Mesenteric fat pad (tissue), 1 donor: Measurements from ENCODE around the gene ANGEL1. TPM values are rescaled to one million over a fixed set of nuclear protein-coding genes. Genes with fewer than 3 reads are reported as not detected.

ENCODE experiments used
- DNase-seq: peaks from one replicate; pipeline ENCODE4 v3.0.0-alpha.2; 2020; ENCODE audit warnings: low spot score
- total RNA-seq: library from RNA; stranded (reverse); fragmentation: NEBNext Ultra II Directional; extraction: Animal tissue kit (Norgen Biotek cat#: 25700); gene quantifications from one replicate; pipeline ENCODE4 v1.2.1, GENCODE V29; 2021
- donor health status: DM: yes; HTN: yes; CAD: no.

ANGEL1 gene
- total RNA-seq, 1 donor from 2014 or later, result 21.9 TPM

DNA sequence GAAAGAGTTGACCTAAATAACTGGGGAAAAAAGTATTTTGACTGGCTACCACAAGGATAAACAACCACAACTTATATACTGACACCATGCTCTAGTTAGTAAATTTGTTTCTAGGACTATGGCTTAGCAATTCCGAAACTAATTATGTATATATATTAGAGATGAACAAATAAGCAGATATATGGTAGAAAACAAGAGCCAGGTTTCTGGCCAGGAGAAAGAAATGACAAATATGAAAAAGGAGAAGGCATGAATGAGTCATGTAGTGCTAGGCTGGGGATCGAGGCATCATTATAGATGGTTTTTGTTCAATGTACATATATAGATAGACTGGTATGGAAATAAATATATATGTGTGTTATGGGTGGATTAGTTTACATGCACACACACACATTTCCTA is 8.0 kb upstream of the ANGEL1 start:
- DNase-seq, result no peak

- no peak for DNase-seq
Measured at GRCh38 chr14:76814726-76815645, 2.3 kb upstream of the ANGEL1 start.

DNA sequence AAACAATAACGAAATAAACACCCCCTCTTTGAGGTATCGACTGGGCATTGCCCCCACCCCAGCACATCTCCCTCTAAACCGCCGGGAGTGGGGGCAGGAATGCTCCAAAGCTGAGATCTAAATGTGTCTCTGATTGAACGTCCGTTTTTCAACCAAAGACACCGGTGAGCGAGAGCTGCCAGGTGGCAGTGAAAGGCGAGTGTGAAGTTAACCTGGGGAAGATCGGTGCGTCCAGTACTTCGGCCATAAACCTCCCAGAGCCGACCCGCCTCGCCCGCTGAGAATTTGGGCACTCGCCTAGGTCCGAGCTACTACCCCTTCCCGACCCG is 625 bp downstream of the ANGEL1 start:
- DNase-seq, result no peak

DNA sequence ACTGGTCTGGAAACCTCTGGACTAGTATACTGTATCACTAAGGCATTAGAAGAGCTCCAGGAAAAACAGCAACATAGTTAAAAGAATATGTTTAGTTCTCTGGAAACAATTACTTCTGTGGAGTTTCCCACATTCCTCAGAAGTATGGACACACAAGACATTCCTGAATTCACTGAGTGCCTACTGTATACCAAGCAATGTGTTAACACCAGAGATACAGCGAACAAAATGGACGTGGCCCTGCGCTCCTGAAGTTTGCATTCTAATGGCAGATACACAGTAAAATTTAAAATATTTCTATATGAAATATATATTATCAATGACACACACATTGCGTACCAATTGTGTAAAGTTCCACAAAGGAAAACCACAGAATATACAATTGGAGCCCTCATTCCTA is 1.1 kb downstream of the ANGEL1 start:
- no peak for DNase-seq

DNA sequence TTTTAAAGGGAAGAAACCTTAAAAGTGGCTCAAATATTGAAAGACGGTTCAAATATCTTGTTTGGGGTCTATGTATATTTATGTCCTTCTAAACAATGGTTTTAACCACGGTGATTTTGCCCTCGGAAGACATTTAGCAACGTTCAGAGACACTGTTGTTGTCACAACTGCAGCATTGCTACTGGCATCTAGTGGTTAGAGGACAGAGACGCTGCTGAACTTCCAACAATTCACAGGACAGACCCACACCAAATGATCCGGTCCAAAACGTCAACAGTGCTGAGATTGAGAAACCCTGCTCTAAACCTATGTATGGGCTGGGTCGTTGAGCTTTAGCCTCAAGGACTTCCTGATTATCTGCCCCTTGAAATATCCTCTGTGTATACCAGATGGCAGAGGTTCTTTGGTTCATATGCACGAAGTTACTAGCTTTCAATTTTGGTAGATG is 1.7 kb downstream of the ANGEL1 start:
- no peak for DNase-seq

GRCh38 chr14:76810525-76810924 is 2.2 kb downstream of the ANGEL1 start:
- no peak for DNase-seq

DNA sequence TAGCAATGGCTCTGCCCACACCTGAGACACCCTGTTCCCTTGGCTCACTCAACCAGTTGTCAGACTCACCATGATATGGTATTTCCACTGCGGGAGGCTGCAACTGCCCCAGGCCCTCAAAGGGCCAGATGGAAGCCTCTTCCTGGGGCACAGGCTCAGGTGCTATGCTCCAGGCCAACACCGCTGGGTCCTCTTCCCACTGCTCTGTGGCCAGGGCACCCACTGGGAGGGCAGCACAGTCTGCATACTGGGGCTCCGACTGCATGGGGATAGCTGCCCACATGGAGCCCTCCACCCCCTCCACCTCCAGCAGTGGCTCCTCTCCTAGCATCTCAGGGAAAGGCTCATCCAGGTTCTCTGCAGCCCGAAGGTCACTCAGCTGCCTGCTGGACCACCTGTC is 3.7 kb downstream of the ANGEL1 start:
- DNase-seq, result no peak

GRCh38 chr14:76808011-76808410 is 4.7 kb downstream of the ANGEL1 start:
- no peak for DNase-seq

DNA sequence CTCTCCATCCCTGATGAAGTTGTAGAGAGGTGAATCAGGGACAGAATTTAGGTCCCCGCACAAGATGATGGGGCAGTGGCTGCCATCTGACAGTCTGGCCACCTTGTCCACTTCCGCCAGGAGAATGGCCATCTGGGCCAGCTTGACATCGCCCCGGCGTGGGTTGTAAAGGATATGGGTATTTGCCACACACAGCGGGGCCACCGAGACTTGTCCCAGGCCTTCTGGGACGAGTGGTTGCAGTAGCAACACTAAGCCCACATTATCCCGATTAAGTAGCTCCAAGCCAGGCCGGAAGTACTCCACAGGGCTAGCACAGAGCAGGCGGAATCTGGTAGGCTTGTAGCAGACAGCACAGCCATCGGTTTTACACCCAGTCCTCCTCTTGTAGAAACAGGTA is 6.2 kb downstream of the ANGEL1 start:
- DNase-seq, result no peak

- DNase-seq, result no peak
Measured at GRCh38 chr14:76793956-76794355, 18.7 kb downstream of the ANGEL1 start.

DNA sequence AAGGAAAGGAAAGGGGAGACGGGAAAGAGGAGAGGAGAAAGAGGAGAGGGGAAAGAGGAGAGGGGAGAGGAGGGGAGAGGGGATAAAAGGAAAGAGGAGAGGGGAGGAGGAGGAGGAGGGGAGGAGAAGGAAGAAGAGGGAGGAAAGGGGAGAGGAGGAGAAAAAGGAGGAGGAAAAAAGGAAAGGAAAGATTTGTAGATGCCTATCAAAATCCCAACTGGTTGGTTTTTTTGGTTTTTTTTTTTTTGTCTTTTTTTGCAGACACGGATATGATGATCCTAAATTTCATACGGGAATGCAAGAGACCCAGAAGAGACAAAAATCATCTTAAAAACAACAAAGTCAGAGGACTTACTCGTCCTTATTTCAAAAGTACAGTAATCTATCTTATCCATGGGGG is 19.4 kb downstream of the ANGEL1 start:
- DNase-seq, result no peak

DNA sequence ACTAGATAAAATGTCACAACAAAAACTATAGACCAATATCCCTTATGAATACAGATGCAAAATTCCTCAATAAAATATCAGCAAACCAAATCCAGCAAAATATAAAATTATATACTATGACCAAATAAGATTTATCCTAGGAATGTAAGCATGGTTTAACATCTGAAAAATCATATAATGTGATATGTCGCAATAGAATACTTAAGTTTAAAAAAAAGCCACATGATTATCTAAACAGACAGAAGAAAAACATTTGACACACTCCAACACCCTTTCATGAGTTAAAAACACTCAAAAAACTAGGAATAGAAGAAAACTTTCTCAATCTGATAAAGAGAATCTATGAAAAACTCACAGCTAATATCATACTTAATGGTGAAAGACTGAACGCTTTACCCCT is 20.3 kb downstream of the ANGEL1 start:
- no peak for DNase-seq

DNA sequence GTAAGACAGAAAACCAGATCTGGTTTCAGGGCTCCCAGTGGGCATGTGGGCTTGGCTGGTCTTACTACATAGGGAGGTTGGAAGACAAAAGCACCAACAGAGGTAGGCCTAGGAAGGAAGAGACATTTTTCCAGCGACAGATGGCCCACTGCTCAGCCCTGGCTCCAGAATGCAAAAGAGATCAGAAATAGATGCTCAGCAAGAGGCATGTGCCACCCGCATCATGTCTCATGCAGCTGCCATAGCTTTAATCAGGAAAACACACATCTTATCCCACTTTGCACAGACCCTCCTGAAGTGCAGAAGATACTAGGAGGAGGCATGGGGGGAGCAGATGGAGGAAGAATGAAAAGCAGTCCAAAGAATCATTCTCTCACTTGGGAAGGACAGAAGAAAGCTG is 26.1 kb downstream of the ANGEL1 start:
- DNase-seq, result no peak

DNA sequence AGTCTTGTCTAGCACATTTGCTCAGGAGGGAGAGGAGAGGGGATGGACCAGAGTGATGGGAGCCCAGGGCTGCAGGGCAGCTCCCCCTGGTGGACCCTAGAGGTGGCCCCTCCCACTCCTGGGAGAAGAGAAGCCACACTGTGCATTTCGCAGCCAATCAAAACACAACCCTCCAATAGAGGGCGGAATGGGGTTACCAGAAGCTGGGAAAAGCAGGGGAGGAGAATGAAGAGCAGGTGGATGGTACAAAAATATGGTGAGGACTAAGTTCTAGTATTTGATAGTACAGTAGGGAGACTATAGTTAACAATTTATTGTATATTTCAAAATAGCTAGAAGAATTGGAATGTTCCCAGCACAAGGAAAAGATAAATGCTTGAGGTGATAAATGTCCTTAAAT is 27.8 kb downstream of the ANGEL1 start:
- DNase-seq, result no peak

DNA sequence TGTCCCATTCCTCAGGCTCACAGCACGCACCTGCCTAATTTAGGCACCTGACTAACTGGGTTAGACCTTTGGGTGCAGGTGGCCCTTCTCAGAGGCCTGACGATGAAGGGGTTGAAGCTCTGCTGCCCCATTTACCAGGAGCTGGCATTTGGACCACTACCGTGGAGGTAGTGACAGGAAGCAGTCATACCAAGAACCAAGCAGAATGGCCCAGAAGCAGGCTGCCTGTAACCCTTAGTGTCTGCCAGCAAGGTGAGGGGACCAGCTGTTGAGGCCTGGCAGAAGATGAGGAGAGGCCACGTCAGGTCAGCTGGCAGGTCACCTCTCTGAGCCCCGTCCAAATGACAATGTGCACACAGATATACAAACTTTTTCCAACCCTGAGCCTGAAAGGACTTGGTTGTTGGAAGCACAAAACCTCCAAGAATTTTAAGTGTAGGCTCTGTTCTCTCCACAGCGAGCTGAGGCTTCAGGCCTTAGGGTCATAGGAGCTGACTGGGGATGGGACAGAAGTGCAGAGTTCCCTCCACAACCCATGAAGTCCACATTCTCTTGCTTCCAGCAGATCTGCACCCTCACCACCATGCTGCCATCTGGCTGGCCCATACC is 28.3 kb downstream of the ANGEL1 start:
- no peak for DNase-seq

GRCh38 chr14:76782885-76783566 is 29.7 kb downstream of the ANGEL1 start:
- DNase-seq, result no peak

GRCh38 chr14:76782115-76782884 is 30.4 kb downstream of the ANGEL1 start:
- DNase-seq, result no peak

- no peak for DNase-seq
Measured at GRCh38 chr14:76781648-76782051, 31.0 kb downstream of the ANGEL1 start.

DNA sequence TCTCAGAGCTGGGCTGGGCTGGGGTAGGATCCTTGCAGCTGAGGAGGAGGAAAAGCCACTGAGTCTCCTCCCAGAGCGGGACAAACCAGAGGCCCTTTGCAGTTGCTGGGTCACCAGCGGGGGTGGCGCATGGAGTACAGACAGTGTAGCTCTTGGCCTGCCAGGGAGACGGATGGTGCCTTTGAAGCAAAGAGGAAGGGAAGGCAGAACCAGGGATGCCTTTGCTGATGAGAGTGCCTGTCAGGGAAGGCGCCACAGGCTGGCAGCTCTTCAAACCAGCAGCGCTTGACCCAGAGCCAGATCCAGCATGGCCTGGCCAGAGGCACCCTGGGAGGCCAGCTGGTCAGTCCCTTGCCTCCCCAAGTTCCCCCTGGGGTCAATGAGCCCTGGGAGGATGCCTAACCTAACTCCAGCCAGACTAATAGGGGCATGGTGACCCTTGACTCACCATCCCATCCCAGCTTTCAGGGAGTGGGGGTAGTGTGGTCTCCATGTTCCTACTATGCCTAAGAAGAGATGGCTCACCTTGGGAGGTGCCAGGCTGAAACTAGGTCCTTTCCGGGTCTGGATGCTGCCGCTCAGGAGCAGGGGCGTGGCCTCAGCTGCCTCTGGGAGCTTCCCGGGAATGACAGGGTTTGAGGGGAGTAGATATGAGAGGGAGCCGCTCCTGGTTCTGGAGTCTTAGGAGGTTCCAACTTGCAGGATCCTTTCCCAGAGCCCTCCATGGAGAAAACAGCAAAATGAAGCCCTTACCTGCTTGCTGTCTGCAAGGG is 31.6 kb downstream of the ANGEL1 start:
- no peak for DNase-seq

DNA sequence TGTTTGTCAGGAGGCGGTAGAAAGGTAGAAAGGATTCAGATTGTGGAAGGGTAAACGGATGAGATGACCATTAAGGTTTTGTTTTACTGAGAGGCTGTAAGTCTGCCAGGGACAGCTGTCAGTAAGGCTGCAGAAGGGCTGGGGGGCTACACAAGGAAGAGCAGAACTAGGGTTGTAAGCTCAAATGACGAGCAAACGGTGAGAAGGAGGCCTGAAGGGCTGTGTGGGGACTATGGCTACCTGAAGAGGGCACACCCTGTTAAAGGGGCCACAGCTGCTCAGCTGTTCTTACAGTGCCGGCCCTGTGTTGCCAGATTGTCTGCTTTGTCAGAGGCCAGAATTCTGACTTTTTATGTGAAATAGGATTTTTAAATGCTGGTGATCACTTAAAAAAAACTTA is 32.3 kb downstream of the ANGEL1 start:
- no peak for DNase-seq

DNA sequence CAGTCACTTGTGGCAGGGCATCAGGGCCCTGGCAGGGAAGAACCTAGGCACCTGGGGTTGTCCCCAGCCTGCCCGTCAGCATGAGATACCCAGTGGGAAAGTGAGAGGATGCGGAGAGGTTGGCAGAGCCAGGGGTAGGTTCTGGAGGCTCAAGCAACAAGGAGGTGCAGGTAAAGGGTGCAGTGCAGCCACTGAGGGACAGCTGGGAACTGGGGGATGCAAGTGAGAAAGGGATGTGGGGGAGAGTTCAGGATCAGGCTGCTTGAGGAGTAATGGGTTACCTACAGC is 32.7 kb downstream of the ANGEL1 start:
- no peak for DNase-seq
